ENCODE data around the gene TOP2B. TPM values are rescaled to one million over a fixed set of nuclear protein-coding genes. Genes with fewer than 3 reads are reported as not detected.

The TOP2B gene
- total and polyA plus RNA-seq, 8 donors, result 92.7 to 310 (median 256) TPM

DNA sequence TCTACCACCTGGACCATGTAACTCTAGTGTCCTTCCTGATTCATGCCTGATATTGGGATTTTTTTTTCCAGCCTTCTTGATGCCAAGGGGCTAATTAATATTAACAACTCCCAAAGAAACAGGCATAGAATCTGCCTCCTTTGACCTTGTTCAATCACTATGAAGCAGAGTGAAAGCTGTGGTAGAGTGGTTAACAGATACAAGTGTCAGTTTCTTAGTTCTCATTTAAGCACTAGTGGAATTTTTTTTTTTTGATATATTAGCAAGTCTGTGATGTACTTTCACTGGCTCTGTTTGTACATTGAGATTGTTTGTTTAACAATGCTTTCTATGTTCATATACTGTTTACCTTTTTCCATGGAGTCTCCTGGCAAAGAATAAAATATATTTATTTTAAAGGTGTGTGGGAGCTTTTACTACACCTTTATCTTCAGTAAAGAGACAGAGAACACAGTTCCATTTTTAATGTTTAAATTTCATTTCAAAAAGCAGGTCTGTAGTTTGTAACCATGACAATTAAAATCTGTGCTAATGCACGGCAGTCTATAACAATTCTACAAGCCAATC, 67.1 kb downstream of the TOP2B start:
- intact Hi-C loops (cut with DNase I), result loop anchor here in 1 of 2 donors (10.0 kb wide), 1 partner anchor 823 kb away; no protein-coding TSS in a partner anchor
- H3K27ac ChIP-seq, result no peak overlapping the region
- H3K4me1 ChIP-seq, result peaks cover 7 to 22% of the 10 kb centered on the region in 2 donors

DNA sequence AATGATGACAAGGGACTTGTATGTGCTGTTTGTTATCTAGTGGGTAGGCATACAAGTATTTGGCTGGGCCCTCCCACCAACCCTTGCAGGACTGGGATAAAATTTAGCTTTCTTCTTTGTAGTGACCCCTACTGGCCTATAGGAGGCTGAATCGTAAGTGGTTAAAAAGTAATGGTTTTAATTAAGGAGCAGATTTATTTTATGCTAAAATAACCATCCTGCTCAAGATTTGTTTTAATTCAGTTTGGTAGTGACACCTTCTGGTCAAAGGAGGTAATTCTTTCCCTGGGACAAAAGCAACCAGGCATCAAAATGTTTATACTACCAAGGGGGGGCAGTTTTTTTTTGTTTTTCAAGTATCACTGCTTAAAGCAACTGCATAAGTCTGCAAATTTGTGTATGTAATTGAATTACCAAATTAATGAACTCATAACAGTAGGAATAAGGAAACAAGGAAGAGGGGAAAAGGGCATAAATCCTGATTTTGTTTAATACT, 70.7 kb downstream of the TOP2B start:
- H3K9me3 ChIP-seq, result no peaks in the 10 kb centered on the region
- TF ChIP-seq, protein P1, sequence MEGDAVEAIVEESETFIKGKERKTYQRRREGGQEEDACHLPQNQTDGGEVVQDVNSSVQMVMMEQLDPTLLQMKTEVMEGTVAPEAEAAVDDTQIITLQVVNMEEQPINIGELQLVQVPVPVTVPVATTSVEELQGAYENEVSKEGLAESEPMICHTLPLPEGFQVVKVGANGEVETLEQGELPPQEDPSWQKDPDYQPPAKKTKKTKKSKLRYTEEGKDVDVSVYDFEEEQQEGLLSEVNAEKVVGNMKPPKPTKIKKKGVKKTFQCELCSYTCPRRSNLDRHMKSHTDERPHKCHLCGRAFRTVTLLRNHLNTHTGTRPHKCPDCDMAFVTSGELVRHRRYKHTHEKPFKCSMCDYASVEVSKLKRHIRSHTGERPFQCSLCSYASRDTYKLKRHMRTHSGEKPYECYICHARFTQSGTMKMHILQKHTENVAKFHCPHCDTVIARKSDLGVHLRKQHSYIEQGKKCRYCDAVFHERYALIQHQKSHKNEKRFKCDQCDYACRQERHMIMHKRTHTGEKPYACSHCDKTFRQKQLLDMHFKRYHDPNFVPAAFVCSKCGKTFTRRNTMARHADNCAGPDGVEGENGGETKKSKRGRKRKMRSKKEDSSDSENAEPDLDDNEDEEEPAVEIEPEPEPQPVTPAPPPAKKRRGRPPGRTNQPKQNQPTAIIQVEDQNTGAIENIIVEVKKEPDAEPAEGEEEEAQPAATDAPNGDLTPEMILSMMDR (IDR thresholded peaks at IDR 0.05), result peak; percentile 68 to 82
- no peak overlapping the region for H3K27ac ChIP-seq
- DNase-seq (peak in 2 of 4 donors; percentile 60 to 77), ATAC-seq (peak; percentile 77)
- H3K27me3 ChIP-seq, result no peaks in the 10 kb centered on the region
- peaks cover 9 to 25% of the 10 kb centered on the region in 2 donors for H3K4me1 ChIP-seq
- peaks cover 0 to 36% of the 10 kb centered on the region in 2 donors for H3K36me3 ChIP-seq
- intact Hi-C loops (cut with DNase I), result loop anchor here in 1 of 2 donors (10.0 kb wide), 1 partner anchor 819 kb away; no protein-coding TSS in a partner anchor
- no peak overlapping the region for H3K4me3 ChIP-seq

More for the DNA sequence above, 67.1 kb downstream of the TOP2B start:
- Histone ChIP-seq H3K4me3 (no peak overlapping the region), H3K9me3 (no peaks in the 10 kb centered on the region), H3K36me3 (peaks cover 0 to 60% of the 10 kb centered on the region in 2 donors), H3K27me3 (no peaks in the 10 kb centered on the region)
- TF ChIP-seq, protein P1 (IDR thresholded peaks at IDR 0.05), result no peak
- no peak for ATAC-seq
- DNase-seq, result no peak

DNA sequence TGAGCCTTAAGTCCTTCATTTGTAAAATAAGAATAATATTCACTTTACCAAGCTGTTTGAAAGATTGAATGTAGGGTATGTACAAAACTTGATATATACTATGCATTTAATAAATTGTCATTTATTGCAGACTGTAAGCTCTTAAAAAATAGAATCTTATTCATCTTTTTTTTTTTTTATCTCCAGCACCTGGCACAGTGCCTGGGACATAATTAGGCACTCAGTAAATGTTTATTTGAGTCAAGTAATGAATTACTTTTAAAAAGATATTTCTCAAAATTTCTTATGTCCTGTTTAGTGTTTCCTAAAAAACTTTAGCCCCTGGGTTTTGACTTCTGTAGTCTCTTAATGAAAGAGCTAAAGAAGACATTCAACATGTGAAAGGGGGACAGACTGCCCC, 71.7 kb downstream of the TOP2B start:
- H3K36me3 ChIP-seq, result peaks cover 0 to 26% of the 10 kb centered on the region in 2 donors
- intact Hi-C loops (cut with DNase I), result loop anchor here in 1 of 2 donors (10.0 kb wide), 1 partner anchor 818 kb away; no protein-coding TSS in a partner anchor
- TF ChIP-seq, protein P1 (IDR thresholded peaks at IDR 0.05), result no peak
- H3K4me1 ChIP-seq, result peaks cover 9 to 25% of the 10 kb centered on the region in 2 donors
- no peaks in the 10 kb centered on the region for H3K9me3 ChIP-seq
- DNase-seq (no peak), ATAC-seq (no peak)
- H3K4me3 ChIP-seq, result no peak overlapping the region
- H3K27ac ChIP-seq, result peak overlapping the region in 1 of 2 donors; percentile 23
- H3K27me3 ChIP-seq, result no peaks in the 10 kb centered on the region

DNA sequence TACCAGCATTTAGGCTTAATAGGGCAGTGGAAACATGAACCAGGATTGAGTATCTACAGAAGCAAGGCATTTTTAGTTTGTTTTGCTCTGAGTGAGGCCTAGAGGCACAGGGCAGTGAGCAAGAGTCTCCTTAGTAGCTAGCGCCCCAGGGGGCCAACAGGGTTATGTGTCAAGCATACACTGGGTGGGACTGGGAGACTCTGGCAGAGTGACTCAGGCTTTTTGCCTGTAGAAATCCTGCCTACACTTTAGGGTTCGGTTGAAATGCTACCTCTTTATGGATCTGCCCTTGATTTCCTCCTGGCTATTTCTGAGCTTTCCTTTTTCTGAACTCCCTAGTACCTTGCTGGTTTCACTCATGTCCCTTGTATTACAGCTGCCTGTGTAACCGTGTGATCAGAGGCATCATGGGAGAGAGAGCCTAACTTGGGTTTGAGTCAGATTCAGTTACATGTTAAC, 72.2 kb downstream of the TOP2B start:
- H3K4me1 ChIP-seq, result peaks cover 9 to 25% of the 10 kb centered on the region in 2 donors
- peak overlapping the region in 1 of 2 donors; percentile 23 for H3K27ac ChIP-seq
- peaks cover 0 to 21% of the 10 kb centered on the region in 2 donors for H3K36me3 ChIP-seq
- intact Hi-C loops (cut with DNase I), result loop anchor here in 1 of 2 donors (10.0 kb wide), 1 partner anchor 818 kb away; no protein-coding TSS in a partner anchor
- no peaks in the 10 kb centered on the region for H3K9me3 ChIP-seq
- no peaks in the 10 kb centered on the region for H3K27me3 ChIP-seq
- no peak overlapping the region for H3K4me3 ChIP-seq
- TF ChIP-seq, protein P1 (IDR thresholded peaks at IDR 0.05), result no peak
- peak in 2 of 4 donors; percentile 19 to 49 for DNase-seq
- peak; percentile 41 for ATAC-seq

DNA sequence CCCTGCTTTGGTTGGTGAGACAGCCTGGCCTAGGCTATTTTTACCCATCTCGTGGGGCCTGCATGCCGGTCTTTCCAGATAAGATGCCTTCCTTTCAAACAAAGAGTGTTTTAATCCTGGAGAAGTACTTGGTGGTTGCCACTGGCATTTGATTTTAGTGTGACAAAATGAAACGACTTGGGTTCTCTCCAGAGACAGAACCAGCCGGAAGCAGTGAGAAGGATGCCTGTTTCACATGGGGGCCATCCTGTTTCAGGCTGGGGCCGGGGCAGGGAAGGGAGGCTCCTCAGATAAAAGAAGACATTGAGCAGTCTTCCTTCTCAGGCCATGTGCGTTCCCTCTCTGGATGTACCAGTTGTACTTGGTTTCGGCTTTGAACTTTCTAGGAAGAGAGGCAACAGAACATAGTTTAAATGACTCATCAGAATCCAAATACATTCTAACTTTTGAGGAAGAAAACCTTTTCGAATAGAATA, 74.9 kb downstream of the TOP2B start:
- intact Hi-C loops (cut with DNase I), result loop anchor here in 1 of 2 donors (10.0 kb wide), 1 partner anchor 815 kb away; no protein-coding TSS in a partner anchor
- Histone ChIP-seq H3K36me3 (no peaks in the 10 kb centered on the region), H3K27ac (no peak overlapping the region), H3K4me3 (no peak overlapping the region), H3K9me3 (no peaks in the 10 kb centered on the region), H3K27me3 (no peaks in the 10 kb centered on the region), H3K4me1 (peaks cover 9 to 17% of the 10 kb centered on the region in 2 donors)
- ATAC-seq (no peak), DNase-seq (no peak)
- TF ChIP-seq, protein P1 (IDR thresholded peaks at IDR 0.05), result no peak

Data from left lung (tissue), 10 donors.